Mucosa of stomach (tissue), 1 donor: ENCODE measurements around the gene LRRC47.
A peak's percentile ranks its signal among the peaks of the same experiment; 100 is the strongest.

ENCODE experiments used
- H3K27me3 ChIP-seq: one replicate; pipeline ENCODE4 v1.7.0; 2013; ENCODE audit warnings: mild to moderate bottlenecking, low read length; ENCODE audit not compliant: control insufficient read depth, insufficient read depth
- H3K36me3 ChIP-seq: one replicate; pipeline ENCODE4 v1.7.0; 2013; ENCODE audit warnings: low read length; ENCODE audit not compliant: control insufficient read depth, insufficient read depth
- H3K4me1 ChIP-seq: one replicate; pipeline ENCODE4 v1.7.0; 2013; ENCODE audit warnings: mild to moderate bottlenecking, low read length; ENCODE audit not compliant: control insufficient read depth, insufficient read depth
- H3K4me3 ChIP-seq: one replicate; pipeline ENCODE4 v1.7.0; 2013; ENCODE audit warnings: low read length
- H3K9ac ChIP-seq: one replicate; pipeline ENCODE4 v1.7.0; 2013; ENCODE audit warnings: mild to moderate bottlenecking, low read length, moderate library complexity
- H3K9me3 ChIP-seq: one replicate; pipeline ENCODE4 v1.7.0; 2013; ENCODE audit warnings: mild to moderate bottlenecking, low read length, moderate library complexity; ENCODE audit not compliant: control insufficient read depth
- donor health status: Pancreatic carcinoma.

The LRRC47 gene

DNA sequence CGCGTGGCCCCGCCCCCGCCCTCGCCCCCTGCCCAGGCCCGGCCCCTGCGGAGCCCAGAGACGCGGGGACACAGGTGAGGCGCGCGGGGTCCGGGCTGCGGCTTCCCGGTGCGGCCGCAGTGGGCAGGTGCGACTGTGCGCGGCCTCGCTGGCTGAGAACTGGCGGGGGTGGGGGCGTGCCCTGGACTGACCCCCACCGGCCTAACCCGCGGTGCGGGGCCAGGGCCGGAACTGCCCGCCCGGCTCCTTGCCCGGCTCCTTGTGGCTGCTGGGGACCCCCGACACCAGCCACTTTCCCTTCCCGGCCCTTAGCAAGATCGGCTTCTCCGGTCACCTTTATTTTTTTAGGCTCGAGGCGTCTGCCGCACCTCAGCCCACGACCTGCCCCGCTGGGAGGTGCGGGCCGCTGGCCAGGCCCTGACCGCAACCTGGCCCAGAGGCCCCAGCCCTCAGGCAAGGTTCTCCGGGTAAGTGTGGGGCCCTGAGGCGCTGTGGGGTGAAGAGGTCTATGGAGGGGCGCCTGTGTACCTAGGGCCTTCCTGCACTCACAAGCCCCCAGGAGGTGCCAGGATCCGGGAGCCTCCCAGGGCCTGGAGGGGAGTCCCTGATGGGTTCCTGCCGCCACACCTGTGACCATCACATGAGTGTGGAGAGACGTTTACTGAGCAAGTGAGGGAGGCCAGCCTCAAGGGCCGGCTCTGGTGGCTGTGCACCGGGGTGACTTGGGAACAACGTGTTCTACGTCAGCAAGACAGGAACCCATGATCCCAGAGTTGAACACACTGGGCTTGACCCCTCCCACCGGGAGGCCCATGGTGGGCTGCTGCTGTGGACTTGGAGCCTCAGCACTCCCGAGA is 23.4 kb downstream of the LRRC47 start, which contains the start of gene SMIM1:
TSS of gene SMIM1 (plus strand) at position 35 of the 857 bp plus-strand sequence. CDS start 2,625 bp downstream, outside the sequence.
- Histone ChIP-seq H3K27me3 (peaks cover 22% of the 10 kb centered on the region), H3K4me3 (no peak within 1 kb of the TSS), H3K9me3 (no peaks in the 10 kb centered on the region), H3K9ac (peak within 1 kb of the TSS; percentile 8), H3K36me3 (no peaks in the 10 kb centered on the region), H3K4me1 (peaks cover 23% of the 10 kb centered on the region)

DNA sequence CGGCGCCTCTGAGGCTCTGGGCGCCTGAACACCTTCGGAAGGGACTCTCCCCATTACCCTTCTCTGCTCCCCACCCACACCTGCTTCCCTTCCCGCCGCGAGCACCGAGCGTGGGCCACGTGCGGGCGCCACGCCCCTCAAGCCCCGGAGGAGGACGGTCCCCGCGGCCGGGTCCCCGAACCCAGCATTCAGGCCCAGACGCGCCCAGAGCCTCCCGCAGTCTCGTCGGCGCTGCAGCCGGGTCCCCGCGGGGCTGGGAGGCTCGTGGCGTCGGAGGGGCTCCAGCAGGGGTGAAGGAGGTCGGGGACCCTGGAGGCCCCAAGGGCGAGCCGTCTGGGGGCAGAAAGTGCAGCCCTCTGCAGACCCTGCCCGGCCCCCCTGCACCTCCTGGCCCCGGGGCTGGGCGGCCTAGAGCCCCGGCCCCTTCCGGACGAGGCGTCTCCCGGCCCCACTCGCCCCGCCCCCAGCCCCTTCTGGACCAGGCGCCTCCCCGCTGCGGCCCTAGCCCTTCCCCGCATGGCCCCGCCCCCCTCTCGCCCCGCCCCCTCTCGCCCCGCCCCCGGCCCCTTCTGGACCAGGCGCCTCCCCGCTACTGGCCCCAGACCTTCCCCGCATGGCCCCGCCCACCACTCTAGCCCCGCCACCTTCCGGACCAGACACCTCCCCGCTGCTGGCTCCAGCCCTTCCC is 24.1 kb downstream of the LRRC47 start:
- H3K9ac ChIP-seq: peak overlapping the region; percentile 8

DNA sequence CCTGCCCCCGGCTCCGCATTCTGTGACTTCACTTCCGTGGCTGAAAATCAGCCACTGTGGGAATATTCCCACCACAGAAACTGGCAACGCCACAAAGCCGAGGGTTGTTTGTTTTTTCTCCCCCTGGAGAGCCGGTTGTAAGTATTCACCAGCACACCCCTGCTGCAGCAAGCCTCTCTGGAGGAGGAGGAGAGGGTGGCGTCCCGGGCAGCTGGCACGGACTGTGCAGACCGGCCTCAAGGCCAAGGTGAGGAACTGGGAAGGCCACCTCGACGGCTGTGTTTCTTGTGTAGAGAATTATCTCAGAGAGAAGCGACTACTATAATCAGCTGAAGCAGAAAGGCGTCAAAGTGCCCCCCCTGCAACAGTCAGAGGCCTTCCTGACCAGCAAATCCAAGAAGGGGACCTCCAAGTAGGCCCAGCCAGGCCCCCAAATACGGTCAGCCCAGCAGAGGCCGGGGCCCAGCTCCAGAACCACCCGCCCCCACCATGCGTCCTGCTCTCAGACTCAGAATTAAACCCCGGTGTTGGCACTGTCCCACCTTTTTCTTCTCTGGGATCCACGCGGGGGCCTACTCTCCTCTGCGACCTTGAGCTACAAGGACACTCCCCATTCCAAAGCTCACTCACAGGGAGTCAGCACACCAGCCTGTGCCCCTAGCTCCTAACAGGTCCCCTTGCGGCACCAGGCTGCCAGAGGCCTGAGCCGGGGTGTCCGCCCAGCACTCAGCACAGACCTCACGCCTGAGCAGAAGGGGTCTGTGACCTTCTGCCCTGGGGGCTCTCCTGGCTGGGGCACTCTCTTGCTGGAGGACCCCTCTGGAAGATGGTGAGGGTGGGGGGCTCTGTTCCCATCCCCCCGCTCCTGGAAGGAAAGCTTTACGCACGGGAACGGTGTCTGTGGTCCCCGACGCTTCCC is 24.9 kb downstream of the LRRC47 start:
- no peak overlapping the region for H3K9ac ChIP-seq
- H3K9me3 ChIP-seq: no peaks in the 10 kb centered on the region
- peaks cover 21% of the 10 kb centered on the region for H3K4me1 ChIP-seq
- H3K36me3 ChIP-seq: no peaks in the 10 kb centered on the region
- no peak overlapping the region for H3K4me3 ChIP-seq
- peaks cover 22% of the 10 kb centered on the region for H3K27me3 ChIP-seq

More for the DNA sequence above, 24.1 kb downstream of the LRRC47 start:
- Histone ChIP-seq H3K4me1 (peaks cover 23% of the 10 kb centered on the region), H3K27me3 (peaks cover 22% of the 10 kb centered on the region), H3K4me3 (no peak overlapping the region), H3K9me3 (no peaks in the 10 kb centered on the region), H3K36me3 (no peaks in the 10 kb centered on the region)

DNA sequence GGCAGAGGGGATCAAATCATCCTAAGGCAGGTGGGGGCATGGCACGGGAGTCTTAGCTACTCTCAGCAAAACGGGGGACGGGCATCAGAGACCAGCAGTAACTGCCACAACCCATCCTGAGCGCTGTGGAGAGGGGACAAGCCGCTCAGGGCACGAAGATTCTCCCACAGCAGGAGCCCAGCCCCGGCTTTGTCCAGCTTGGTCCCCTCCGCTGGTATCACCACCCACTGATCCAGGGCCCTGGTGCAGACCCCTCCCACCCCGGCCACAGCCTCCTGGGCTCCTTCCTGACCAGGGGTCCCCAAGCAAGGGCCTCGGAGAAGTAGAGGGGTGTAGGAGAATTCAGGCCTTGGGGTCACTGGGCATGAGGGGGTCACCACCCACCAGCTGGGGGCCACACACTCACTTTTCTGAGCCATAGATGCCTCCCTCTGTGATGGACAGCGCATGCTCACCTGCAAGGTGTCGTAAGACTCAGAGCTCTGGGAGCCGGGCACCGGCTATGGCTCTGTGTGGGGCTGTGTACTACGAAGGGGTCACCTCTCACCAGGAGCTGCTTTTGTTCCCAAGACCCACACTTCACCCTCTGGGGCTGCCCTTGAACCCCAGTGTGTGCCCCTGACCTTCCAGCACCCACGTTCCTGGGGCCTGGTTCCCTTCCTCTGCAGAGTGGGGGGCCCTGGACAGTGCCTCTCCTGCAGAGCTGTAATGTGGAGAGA is 26.1 kb downstream of the LRRC47 start:
- H3K9me3 ChIP-seq: no peaks in the 10 kb centered on the region

DNA sequence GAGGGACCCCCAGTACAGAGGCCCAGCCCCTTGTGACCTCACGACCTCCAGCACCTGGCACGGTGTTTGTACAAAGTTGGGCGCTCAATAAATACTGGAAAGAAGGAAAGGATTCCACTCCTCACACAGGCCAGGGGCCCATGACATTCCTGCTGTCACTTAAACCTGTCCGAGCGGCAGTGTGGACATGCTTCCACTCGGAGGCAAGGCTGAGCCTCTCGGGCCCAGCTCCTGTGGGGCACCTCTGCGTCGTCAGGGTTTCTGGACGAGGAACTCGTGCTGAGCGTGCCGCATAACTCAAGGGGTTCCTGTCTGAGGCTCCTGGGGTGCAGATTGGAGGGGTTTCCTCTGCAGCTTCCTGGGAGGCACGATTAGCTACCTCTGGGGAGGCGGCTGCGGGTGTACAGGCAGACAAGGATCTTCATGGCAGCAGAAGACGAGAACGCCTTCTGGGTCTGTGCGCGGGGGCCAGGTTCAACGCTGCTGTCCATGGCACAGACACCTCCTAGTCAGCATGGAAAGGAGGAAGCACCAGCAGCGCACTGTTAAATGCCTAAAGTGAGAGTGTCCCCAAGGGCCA is 27.4 kb downstream of the LRRC47 start:
- peaks cover 19% of the 10 kb centered on the region for H3K27me3 ChIP-seq

More for the DNA sequence above, 26.1 kb downstream of the LRRC47 start:
- Histone ChIP-seq H3K27me3 (peaks cover 22% of the 10 kb centered on the region), H3K4me3 (no peak overlapping the region), H3K9ac (no peak overlapping the region), H3K36me3 (no peaks in the 10 kb centered on the region), H3K4me1 (peaks cover 15% of the 10 kb centered on the region)

DNA sequence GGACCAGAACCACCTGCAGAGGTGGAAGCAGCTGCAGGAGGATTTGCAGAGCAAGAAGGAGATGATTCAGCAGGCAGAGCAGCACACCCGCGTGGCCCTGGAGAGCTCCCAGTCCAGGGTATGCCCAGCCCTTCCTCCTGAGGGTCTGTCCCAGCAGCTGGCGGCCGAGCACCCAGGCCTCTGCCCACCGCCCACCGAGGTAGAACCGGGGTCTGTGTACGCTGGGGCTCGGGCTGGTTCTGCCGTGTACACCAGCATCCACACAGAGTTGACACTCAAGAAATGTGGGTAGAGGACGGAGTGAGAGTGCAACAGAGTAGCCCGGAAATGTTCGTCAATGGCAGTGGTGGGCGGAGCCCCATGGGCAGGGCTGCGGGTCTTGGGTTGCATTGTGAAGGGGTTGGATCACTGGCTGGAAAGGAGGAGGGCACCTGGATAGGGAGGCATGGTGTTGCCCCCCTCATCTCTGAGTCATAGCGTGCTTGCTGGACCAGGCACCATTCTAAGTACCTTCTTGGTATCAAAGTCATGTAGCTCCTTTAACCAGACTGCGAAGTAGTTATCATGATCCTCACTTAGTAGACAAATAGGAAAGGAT is 28.9 kb downstream of the LRRC47 start:
- Histone ChIP-seq H3K27me3 (peaks cover 19% of the 10 kb centered on the region), H3K36me3 (no peaks in the 10 kb centered on the region), H3K4me1 (peaks cover 8% of the 10 kb centered on the region), H3K9ac (no peak overlapping the region), H3K9me3 (no peaks in the 10 kb centered on the region), H3K4me3 (no peak overlapping the region)

More for the DNA sequence above, 27.4 kb downstream of the LRRC47 start:
- Histone ChIP-seq H3K4me3 (no peak overlapping the region), H3K4me1 (peaks cover 15% of the 10 kb centered on the region), H3K9me3 (no peaks in the 10 kb centered on the region), H3K36me3 (no peaks in the 10 kb centered on the region), H3K9ac (no peak overlapping the region)

DNA sequence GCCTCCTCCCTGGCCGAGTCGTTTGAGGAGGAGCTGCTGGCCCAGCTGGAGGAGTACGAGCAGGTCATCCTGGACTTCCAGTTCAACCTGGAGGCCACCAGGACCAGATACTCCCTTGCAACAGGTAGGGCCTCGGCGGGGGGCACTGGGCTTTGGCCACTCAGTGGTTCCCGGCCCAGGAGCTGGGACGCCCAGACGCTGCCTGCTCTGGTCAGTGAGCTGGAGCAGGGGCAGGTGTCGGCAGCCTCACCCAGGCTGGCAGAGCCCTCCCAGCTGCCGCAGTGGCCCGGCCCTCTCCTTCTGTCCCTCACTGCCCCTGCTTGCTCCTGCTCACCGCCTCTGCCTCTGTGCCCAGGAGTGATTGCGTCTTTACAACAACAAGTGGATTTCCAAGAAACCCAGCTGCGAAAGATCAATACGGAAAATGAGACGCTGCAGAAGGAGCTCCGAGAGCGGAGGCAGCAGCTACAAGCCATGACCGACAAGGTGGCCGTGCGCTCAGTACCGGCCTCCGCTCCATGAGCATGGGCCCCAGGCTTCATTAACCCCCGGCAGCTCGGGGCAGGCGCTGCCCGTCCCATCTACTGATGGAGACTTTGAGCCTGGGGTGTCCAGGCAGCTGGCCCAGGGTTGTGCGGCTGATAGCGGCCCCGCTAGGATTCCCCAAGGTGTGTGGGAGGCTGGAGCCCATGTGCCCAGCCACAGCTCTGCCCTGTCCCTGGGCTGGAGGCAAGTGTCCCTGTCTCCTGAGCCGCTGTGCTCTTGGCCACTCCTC is 32.8 kb downstream of the LRRC47 start:
- H3K36me3 ChIP-seq: no peaks in the 10 kb centered on the region
- H3K27me3 ChIP-seq: peaks cover 9% of the 10 kb centered on the region
- no peaks in the 10 kb centered on the region for H3K9me3 ChIP-seq
- H3K4me1 ChIP-seq: no peaks in the 10 kb centered on the region
- no peak overlapping the region for H3K4me3 ChIP-seq
- H3K9ac ChIP-seq: no peak overlapping the region

DNA sequence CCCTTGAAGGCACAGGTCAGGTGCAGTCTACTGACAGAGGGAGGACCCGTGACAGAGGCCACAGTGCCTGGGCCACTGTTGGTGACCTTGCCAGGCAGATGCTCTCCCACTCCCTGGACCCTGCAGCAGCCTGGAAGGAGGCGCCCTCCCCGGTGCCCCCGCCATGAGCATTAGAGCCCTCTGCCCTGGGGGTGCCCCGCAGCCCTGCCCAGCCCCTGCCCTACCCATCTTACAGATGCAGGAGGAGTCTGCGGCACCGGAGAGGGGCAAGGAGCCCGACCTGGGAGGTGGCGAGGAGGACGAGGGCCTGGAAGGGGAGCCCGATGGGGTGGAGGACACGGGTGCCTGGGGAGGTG is 33.4 kb downstream of the LRRC47 start:
- H3K4me1 ChIP-seq: no peaks in the 10 kb centered on the region
- H3K4me3 ChIP-seq: no peak overlapping the region
- no peaks in the 10 kb centered on the region for H3K36me3 ChIP-seq
- H3K9me3 ChIP-seq: no peaks in the 10 kb centered on the region
- no peak overlapping the region for H3K9ac ChIP-seq
- peaks cover 9% of the 10 kb centered on the region for H3K27me3 ChIP-seq

DNA sequence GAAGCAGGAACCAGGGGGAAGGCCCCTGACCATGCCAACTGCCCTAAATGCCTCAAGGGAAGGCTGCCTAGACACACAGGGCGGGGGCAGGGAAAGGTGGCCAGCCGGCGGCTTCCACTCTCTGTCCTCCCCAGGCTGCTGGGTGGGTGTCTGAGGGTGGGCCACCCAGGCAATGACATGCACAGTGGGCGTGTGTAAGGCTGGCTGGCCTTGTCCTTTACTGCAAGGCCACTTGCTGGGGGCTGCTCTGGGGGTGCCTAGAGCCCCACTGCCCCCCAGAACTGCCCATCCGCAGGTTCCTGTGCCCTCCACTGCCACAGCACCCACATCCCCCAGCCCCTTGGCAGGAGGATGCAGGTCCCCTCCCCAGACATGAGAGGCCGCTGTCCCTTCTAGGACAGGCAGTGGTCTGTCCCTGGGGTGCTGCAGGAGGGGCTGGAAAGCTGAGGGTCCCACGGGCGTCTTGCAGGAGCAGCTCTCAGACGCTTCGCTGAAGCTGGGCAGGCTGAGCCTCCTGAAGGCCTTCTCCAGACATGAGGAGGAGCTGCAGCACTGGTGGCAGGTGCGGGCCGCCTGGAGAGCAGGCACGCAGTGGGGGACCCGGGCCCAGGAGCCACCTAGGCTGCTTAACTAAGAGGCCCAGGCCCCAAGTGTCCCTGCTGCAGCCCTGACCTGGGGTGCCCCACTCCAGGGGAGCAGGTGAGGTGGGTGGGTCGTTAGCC is 34.0 kb downstream of the LRRC47 start:
- H3K36me3 ChIP-seq: no peaks in the 10 kb centered on the region
- H3K27me3 ChIP-seq: peaks cover 9% of the 10 kb centered on the region
- H3K9me3 ChIP-seq: no peaks in the 10 kb centered on the region
- H3K4me1 ChIP-seq: no peaks in the 10 kb centered on the region
- H3K9ac ChIP-seq: no peak overlapping the region
- H3K4me3 ChIP-seq: no peak overlapping the region
